Measurements from ENCODE around the gene PHACTR3. TPM values are rescaled to one million over a fixed set of nuclear protein-coding genes. Genes with fewer than 3 reads are reported as not detected.

Gene PHACTR3
- total RNA-seq, 1 donor from 2014 or later = not detected

DNA sequence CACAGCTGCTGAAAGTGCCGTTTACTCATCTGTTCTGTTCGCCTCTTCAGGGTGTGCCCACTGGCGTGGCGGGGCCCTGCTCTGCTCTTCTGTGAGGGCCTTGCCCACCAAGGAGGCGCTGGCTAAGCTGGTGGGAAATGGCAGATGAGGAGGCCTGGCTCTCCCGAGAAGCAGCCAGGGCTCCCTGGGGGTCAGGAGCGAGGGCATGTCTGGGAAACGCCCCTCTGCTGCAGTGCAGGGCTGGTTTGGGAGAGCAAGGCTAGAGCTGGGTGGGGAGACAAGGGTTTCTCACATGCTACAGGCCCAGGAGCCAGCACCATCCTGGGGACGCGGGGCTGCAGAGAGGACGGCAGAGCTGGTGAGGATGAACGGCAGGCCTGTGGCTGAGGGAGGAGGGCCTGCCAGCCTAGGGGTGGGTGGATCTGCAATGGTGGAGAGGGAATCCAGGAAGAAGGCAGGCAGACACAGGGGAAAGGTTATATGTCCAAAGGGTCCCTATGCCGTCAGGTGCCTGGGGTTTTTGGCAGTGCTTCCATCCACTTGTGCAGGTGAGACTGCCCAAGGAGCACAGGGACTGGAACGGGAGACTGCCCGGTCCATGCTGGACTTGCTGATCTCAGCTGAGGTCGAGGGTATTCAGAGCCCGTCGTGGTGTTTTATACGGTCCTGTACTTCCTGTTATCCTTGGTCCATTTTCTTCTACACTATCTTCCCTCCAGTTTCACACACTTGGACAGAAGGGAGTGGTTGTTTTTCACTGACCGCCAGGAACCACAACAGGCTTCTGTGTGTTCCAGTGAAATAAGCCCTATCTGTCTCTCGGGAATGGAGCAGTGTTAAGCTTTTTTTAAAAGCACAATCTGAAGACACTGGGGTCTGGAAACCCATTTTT lies 209.9 kb downstream of the PHACTR3 start:
- no peak overlapping the region for H3K27ac Mint-ChIP-seq

GRCh38 chr20:59814840-59815340 lies 210.6 kb downstream of the PHACTR3 start:
- H3K4me1 Mint-ChIP-seq (ENCODE audit: low read depth) = no peaks in the 10 kb centered on the region
- H3K27ac Mint-ChIP-seq = no peak overlapping the region
- no peaks in the 10 kb centered on the region for H3K27me3 Mint-ChIP-seq (ENCODE audit: low read depth)
- no peaks in the 10 kb centered on the region for H3K36me3 Mint-ChIP-seq (ENCODE audit: low read depth)
- DNase-seq (ENCODE audit: low spot score) = no peak
- no peak overlapping the region for H3K4me3 Mint-ChIP-seq (ENCODE audit: low read depth)
- intact Hi-C loops (cut with micrococcal nuclease) = no loop called here
- H3K9me3 Mint-ChIP-seq = no peaks in the 10 kb centered on the region

More for the DNA sequence above, 209.9 kb downstream of the PHACTR3 start:
- no peaks in the 10 kb centered on the region for H3K27me3 Mint-ChIP-seq (ENCODE audit: low read depth)
- intact Hi-C loops (cut with micrococcal nuclease) = no loop called here
- H3K4me1 Mint-ChIP-seq (ENCODE audit: low read depth) = no peaks in the 10 kb centered on the region
- no peak for DNase-seq (ENCODE audit: low spot score)
- no peak overlapping the region for H3K4me3 Mint-ChIP-seq (ENCODE audit: low read depth)
- no peaks in the 10 kb centered on the region for H3K36me3 Mint-ChIP-seq (ENCODE audit: low read depth)
- H3K9me3 Mint-ChIP-seq = no peaks in the 10 kb centered on the region

DNA sequence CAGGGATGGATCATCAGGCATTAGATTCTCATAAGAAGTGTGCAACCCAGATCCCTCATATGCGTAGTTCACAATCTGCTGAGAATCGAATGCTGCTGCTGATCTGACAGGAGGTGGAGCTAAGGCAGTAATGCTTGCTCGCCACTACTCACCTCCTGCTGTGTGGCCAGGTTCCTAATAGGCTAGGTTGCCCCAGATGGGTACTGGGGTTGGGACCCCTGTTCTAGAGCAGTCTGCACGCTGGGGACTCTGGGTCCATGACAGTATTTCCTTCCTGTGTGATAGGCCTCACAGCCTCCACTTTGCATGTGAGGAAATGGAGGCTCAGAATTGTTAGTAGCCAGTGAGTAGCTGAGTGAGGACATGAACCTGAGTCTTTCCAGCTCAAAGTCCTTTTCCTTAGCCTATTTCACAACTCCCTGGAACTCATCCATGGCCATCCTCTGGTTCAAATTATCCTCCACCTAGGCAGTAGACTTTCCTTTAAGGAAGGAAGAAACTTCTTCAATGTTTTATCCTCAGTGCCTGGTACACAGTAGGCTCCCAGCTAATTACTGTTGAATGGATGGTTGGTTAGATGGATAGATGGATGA lies 211.9 kb downstream of the PHACTR3 start:
- Mint-ChIP-seq H3K9me3 (no peaks in the 10 kb centered on the region), H3K27ac (no peak overlapping the region), H3K4me3 (ENCODE audit: low read depth) (no peak overlapping the region), H3K36me3 (ENCODE audit: low read depth) (no peaks in the 10 kb centered on the region), H3K4me1 (ENCODE audit: low read depth) (no peaks in the 10 kb centered on the region), H3K27me3 (ENCODE audit: low read depth) (no peaks in the 10 kb centered on the region)
- DNase-seq (ENCODE audit: low spot score) = no peak
- intact Hi-C loops (cut with micrococcal nuclease) = no loop called here

DNA sequence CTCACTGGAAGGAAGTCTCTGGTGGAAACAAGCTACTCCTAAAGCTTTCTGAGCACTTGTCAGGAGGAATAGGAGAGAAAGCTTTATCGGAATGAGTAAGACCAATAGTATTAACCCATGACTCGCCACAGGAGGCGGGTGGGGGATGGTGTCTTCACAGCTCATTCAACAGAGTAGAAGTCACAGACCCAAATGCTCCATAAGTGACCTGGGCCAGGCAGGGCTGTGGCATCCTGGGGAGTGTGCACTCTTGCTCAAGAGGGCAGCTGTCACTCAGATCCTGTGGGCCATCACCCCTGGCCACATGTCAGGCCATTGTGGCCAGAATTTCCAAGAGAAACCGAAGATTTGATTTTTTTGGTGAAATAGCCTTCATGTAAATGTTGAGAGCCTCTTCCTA lies 213.1 kb downstream of the PHACTR3 start:
- Mint-ChIP-seq H3K4me3 (ENCODE audit: low read depth) (no peak overlapping the region), H3K27ac (no peak overlapping the region), H3K27me3 (ENCODE audit: low read depth) (no peaks in the 10 kb centered on the region), H3K9me3 (no peaks in the 10 kb centered on the region), H3K36me3 (ENCODE audit: low read depth) (no peaks in the 10 kb centered on the region), H3K4me1 (ENCODE audit: low read depth) (no peaks in the 10 kb centered on the region)
- no peak for DNase-seq (ENCODE audit: low spot score)
- intact Hi-C loops (cut with micrococcal nuclease) = no loop called here

DNA sequence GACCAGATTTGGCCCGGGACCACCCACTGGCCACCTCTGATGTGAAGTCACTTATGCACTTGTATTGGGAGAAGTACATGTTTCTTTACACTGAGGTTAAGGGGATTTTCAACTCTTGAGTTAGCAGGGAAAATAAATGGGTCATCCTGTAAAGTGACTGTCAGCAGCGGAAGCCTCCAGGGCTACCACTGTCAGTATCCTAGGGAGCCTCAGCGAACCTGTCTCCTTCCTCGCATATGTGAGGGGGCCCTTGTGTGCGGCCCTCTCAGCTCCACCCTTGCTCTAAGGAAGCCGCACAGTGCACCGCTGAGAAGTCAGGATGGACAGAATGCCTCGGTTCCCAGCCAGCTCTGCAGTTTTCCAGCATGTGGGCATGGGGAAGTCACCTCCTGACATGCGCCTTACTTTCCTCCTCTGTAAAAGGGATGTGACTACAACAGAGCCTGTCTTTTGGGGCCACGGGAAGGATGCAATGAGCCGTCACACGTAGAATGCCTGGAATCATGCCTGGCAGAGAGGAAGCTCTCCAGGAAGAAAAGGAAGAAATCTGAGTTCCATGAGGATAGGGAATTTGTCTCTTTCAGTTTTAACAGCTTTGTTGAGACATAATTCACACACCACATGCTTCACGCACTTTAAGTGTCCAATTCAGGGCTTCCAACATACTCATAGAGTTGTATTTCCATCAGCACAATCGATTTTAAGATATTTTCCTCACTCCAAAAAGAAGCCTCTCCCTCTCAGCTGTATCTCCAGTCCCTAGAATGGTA lies 213.7 kb downstream of the PHACTR3 start:
- DNase-seq (ENCODE audit: low spot score) = no peak
- H3K27ac Mint-ChIP-seq = no peak overlapping the region
- no peaks in the 10 kb centered on the region for H3K27me3 Mint-ChIP-seq (ENCODE audit: low read depth)
- no peaks in the 10 kb centered on the region for H3K9me3 Mint-ChIP-seq
- intact Hi-C loops (cut with micrococcal nuclease) = no loop called here
- H3K4me1 Mint-ChIP-seq (ENCODE audit: low read depth) = no peaks in the 10 kb centered on the region
- no peaks in the 10 kb centered on the region for H3K36me3 Mint-ChIP-seq (ENCODE audit: low read depth)
- H3K4me3 Mint-ChIP-seq (ENCODE audit: low read depth) = no peak overlapping the region

- no peak overlapping the region for H3K27ac Mint-ChIP-seq
- no peaks in the 10 kb centered on the region for H3K4me1 Mint-ChIP-seq (ENCODE audit: low read depth)
- H3K4me3 Mint-ChIP-seq (ENCODE audit: low read depth) = no peak overlapping the region
- intact Hi-C loops (cut with micrococcal nuclease) = no loop called here
- no peaks in the 10 kb centered on the region for H3K9me3 Mint-ChIP-seq
- DNase-seq (ENCODE audit: low spot score) = no peak
- no peaks in the 10 kb centered on the region for H3K36me3 Mint-ChIP-seq (ENCODE audit: low read depth)
- no peaks in the 10 kb centered on the region for H3K27me3 Mint-ChIP-seq (ENCODE audit: low read depth)
These were observed 214.6 kb downstream of the PHACTR3 start for GRCh38 chr20:59818911-59819310.

GRCh38 chr20:59819496-59820203 lies 215.3 kb downstream of the PHACTR3 start:
- H3K27ac Mint-ChIP-seq = no peak overlapping the region
- intact Hi-C loops (cut with micrococcal nuclease) = no loop called here
- H3K4me3 Mint-ChIP-seq (ENCODE audit: low read depth) = no peak overlapping the region
- no peaks in the 10 kb centered on the region for H3K27me3 Mint-ChIP-seq (ENCODE audit: low read depth)
- no peaks in the 10 kb centered on the region for H3K9me3 Mint-ChIP-seq
- DNase-seq (ENCODE audit: low spot score) = no peak
- no peaks in the 10 kb centered on the region for H3K4me1 Mint-ChIP-seq (ENCODE audit: low read depth)
- H3K36me3 Mint-ChIP-seq (ENCODE audit: low read depth) = no peaks in the 10 kb centered on the region

DNA sequence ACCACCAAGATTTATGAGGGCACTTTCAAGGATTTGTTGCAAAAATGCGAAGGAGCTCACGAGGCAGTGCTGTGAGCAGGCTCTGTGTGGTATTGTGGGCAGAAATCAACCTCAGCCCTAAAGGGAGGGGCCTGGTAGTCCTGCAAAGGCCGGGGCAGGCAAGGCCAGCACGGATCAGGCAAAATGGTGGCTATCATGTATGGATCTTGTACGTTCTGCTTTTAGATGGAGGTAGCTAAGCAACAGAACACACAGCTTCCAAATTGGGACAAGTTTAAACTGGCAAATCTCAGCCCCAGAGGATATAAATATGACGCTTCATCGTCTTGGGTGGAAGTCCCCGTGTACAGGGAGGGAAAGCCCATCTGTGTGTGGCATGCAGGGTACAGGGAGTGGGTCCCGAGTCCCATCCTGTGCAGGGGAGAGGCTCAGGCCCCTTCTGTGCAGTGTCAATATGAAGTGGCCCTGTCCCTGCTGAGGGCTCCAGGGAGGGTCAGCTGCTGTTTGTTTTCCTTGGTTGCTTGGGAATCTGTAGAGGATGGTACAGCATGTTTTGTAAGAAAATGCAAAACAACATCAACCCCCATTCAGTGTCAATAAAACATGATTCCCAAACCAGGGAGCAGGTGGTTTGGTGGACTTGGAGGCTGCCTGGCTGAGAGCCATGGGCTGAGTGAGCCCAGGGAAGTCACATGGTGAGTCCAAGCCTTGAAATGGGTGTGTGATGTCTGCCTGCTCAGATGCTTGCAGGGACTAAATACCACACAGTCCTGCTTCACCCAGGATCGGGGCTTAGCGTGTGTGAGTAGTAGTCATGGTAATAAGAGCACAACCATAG lies 216.1 kb downstream of the PHACTR3 start:
- intact Hi-C loops (cut with micrococcal nuclease) = no loop called here
- Mint-ChIP-seq H3K4me1 (ENCODE audit: low read depth) (no peaks in the 10 kb centered on the region), H3K27me3 (ENCODE audit: low read depth) (no peaks in the 10 kb centered on the region)

GRCh38 chr20:59821201-59821600 lies 216.9 kb downstream of the PHACTR3 start:
- Mint-ChIP-seq H3K27ac (no peak overlapping the region), H3K27me3 (ENCODE audit: low read depth) (no peaks in the 10 kb centered on the region), H3K36me3 (ENCODE audit: low read depth) (no peaks in the 10 kb centered on the region), H3K9me3 (no peaks in the 10 kb centered on the region), H3K4me1 (ENCODE audit: low read depth) (no peaks in the 10 kb centered on the region), H3K4me3 (ENCODE audit: low read depth) (no peak overlapping the region)
- intact Hi-C loops (cut with micrococcal nuclease) = no loop called here
- no peak for DNase-seq (ENCODE audit: low spot score)

More for the DNA sequence above, 216.1 kb downstream of the PHACTR3 start:
- H3K4me3 Mint-ChIP-seq (ENCODE audit: low read depth) = no peak overlapping the region
- no peak for DNase-seq (ENCODE audit: low spot score)
- no peaks in the 10 kb centered on the region for H3K36me3 Mint-ChIP-seq (ENCODE audit: low read depth)
- H3K9me3 Mint-ChIP-seq = no peaks in the 10 kb centered on the region
- no peak overlapping the region for H3K27ac Mint-ChIP-seq

DNA sequence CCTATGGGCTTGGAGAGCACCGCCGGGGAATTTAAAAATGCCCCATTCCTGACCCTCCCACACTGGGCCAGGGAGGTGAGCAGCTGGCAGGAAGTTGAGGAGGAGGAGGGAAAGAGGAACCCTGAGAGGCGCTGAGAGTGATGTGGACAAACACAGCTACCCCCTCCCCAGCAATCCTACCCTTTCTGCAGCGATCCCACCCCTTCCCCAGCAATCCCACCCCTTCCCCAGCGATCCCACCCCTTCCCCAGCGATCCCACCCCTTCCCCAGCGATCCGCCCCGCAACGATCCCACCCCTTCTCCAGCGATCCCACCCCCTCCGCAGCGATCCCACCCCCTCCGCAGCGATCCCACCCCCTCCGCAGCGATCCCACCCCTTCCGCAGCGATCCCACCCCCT lies 217.4 kb downstream of the PHACTR3 start:
- Mint-ChIP-seq H3K4me3 (ENCODE audit: low read depth) (no peak overlapping the region), H3K4me1 (ENCODE audit: low read depth) (no peaks in the 10 kb centered on the region), H3K36me3 (ENCODE audit: low read depth) (no peaks in the 10 kb centered on the region), H3K27me3 (ENCODE audit: low read depth) (no peaks in the 10 kb centered on the region), H3K9me3 (no peaks in the 10 kb centered on the region), H3K27ac (no peak overlapping the region)
- intact Hi-C loops (cut with micrococcal nuclease) = no loop called here
- no peak for DNase-seq (ENCODE audit: low spot score)

DNA sequence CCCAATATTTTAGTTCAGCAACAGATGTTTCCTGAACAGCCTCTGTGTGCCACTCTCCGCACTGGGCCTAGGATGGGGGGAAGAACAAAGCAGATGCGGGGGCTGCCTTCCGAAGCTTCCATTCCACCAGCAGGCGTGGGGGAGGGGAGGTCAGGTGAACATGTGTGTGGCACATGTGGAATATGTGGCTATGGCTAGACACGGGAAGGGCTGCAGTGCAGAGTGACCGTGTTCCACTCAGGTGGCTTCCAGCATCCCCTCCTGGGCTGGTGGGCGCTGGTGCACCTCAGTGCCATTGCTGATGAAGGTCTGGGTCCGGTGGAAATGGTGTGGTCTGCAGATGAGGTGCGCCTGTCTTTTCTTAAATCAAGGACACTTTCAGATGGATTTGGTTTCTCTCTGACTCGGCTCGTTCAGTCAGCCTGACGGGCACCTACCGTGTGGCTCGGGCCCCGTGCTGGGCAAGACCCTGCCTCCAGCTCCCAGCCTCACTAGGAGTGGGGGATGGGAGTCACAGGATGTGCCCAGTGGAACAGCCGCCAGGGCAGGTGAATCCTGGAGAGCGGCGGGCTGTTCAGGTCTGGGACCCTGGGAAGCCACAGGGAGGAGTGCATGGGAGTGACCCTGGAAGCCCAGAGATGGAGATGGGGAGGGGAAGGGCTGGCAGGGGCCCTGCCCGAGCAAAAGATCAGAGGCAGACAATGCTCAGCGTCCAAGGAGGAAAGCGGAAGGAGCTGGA lies 218.1 kb downstream of the PHACTR3 start:
- Mint-ChIP-seq H3K27ac (no peak overlapping the region), H3K4me1 (ENCODE audit: low read depth) (no peaks in the 10 kb centered on the region), H3K9me3 (no peaks in the 10 kb centered on the region), H3K36me3 (ENCODE audit: low read depth) (no peaks in the 10 kb centered on the region), H3K27me3 (ENCODE audit: low read depth) (no peaks in the 10 kb centered on the region), H3K4me3 (ENCODE audit: low read depth) (no peak overlapping the region)
- no peak for DNase-seq (ENCODE audit: low spot score)
- intact Hi-C loops (cut with micrococcal nuclease) = no loop called here
